Uterus (tissue), 2 donors: ENCODE measurements around the gene MSANTD2.

Experiments
- POLR2A ChIP-seq, 2 donors: fragments of 450-650 bp; IDR thresholded peaks; one replicate each; pipeline ENCODE4 v1.6.1; 2016; ENCODE audit warnings: antibody characterized with exemption in 2 of 2, mild to moderate bottlenecking in 1 of 2, moderate library complexity in 1 of 2
- TF ChIP-seq, protein P1 (sequence below), 4 experiments: fragments of 200-600 bp in 2 of 4; fragments of 450-650 bp in 2 of 4; sonication (generic) in 2 of 4; IDR thresholded peaks; one replicate each; pipeline ENCODE4 v1.5.1; 2016 to 2019; ENCODE audit warnings: antibody characterized with exemption in 4 of 4, mild to moderate bottlenecking in 2 of 4, moderate library complexity in 1 of 4

DNA sequence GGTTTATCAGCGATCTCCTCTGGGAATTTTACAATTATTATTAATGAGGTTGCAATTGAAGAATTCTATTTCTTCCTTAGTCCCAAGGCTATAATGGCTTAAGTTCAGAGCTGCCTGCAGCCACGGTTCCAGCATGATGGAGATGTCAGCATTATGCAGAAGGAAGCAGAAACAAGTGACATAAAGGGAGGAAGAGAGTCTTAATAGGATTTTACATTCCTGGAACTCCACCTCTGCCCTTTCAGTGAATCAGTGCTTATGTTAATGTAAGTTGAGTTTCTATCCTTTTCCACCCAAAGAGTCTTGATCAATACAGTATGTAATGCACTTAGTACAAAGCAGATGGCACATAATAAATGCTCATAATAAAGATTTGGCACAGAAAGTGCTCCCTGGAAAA, 72.1 kb downstream of the MSANTD2 start:
- TF ChIP-seq POLR2A (IDR thresholded peaks at IDR 0.05), result no peak
- TF ChIP-seq, protein P1, sequence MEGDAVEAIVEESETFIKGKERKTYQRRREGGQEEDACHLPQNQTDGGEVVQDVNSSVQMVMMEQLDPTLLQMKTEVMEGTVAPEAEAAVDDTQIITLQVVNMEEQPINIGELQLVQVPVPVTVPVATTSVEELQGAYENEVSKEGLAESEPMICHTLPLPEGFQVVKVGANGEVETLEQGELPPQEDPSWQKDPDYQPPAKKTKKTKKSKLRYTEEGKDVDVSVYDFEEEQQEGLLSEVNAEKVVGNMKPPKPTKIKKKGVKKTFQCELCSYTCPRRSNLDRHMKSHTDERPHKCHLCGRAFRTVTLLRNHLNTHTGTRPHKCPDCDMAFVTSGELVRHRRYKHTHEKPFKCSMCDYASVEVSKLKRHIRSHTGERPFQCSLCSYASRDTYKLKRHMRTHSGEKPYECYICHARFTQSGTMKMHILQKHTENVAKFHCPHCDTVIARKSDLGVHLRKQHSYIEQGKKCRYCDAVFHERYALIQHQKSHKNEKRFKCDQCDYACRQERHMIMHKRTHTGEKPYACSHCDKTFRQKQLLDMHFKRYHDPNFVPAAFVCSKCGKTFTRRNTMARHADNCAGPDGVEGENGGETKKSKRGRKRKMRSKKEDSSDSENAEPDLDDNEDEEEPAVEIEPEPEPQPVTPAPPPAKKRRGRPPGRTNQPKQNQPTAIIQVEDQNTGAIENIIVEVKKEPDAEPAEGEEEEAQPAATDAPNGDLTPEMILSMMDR (IDR thresholded peaks at IDR 0.05), result no peak
